CD4-positive, CD25-positive, alpha-beta regulatory T cell (primary cell): Measurements from ENCODE around the gene ATP5ME. TPM values are rescaled to one million over a fixed set of nuclear protein-coding genes. Genes with fewer than 3 reads are reported as not detected.

ENCODE experiments used
- ATAC-seq, 2 donors: fragments of 150-1000 bp; cut with Tn5 transposase; one replicate each; pipeline ENCODE4 v1.10.0; 2021; ENCODE audit warnings: low read depth in 2 of 2, moderate number of reproducible peaks in 2 of 2, moderate library complexity in 1 of 2
- DNase-seq, 3 donors: peaks; one replicate each; pipeline versions ENCODE4 v3.0.0 to v3.0.0-alpha.2; 2012 to 2022; ENCODE audit warnings: mixed read lengths in 1 of 3
- H3K27ac ChIP-seq: one replicate; pipeline ENCODE4 v1.7.0; 2013; ENCODE audit warnings: mild to moderate bottlenecking, low read length; ENCODE audit not compliant: insufficient read depth, poor library complexity, severe bottlenecking
- H3K27me3 ChIP-seq: one replicate; pipeline ENCODE4 v1.7.0; 2013; ENCODE audit warnings: low read length; ENCODE audit not compliant: control insufficient read depth, insufficient read depth
- H3K36me3 ChIP-seq: one replicate; pipeline ENCODE4 v1.7.0; 2013; ENCODE audit warnings: mild to moderate bottlenecking, low read length, moderate library complexity; ENCODE audit not compliant: control insufficient read depth, insufficient read depth
- H3K4me1 ChIP-seq: 2 replicates; pipeline ENCODE4 v1.7.0; 2013; ENCODE audit warnings: mild to moderate bottlenecking, low read length; ENCODE audit not compliant: insufficient read depth, control insufficient read depth, poor library complexity, severe bottlenecking
- H3K4me3 ChIP-seq: one replicate; pipeline ENCODE4 v1.7.0; 2013; ENCODE audit warnings: low read depth, mild to moderate bottlenecking, low read length, moderate library complexity
- H3K9me3 ChIP-seq, 2 experiments: 1 replicate in 1 of 2; 2 replicates in 1 of 2; pipeline ENCODE4 v1.7.0; 2013; ENCODE audit warnings: low read length in 2 of 2, mild to moderate bottlenecking in 1 of 2, moderate library complexity in 1 of 2; ENCODE audit not compliant: control insufficient read depth in 2 of 2
- H3K27ac Mint-ChIP-seq, 3 donors: one replicate each; pipeline ENCODE4 v1.8.0; 2020 to 2022; ENCODE audit warnings: mild to moderate bottlenecking in 3 of 3, mixed read lengths in 3 of 3, moderate library complexity in 2 of 3
- H3K27me3 Mint-ChIP-seq: one replicate; pipeline ENCODE4 v1.8.0; 2022; ENCODE audit warnings: mild to moderate bottlenecking, mixed read lengths
- H3K36me3 Mint-ChIP-seq: one replicate; pipeline ENCODE4 v1.8.0; 2020; ENCODE audit warnings: mixed read lengths
- H3K4me1 Mint-ChIP-seq, 4 donors: one replicate each; pipeline ENCODE4 v1.8.0; 2020 to 2022; ENCODE audit warnings: mixed read lengths in 4 of 4, mild to moderate bottlenecking in 1 of 4
- H3K4me3 Mint-ChIP-seq, 4 donors: one replicate each; pipeline ENCODE4 v1.8.0; 2020 to 2022; ENCODE audit warnings: mild to moderate bottlenecking in 4 of 4, mixed read lengths in 4 of 4, moderate library complexity in 3 of 4
- H3K9me3 Mint-ChIP-seq, 7 donors: one replicate each; pipeline ENCODE4 v1.8.0; 2020 to 2022; ENCODE audit warnings: mixed read lengths in 7 of 7, mild to moderate bottlenecking in 3 of 7, moderate library complexity in 2 of 7
- polyA plus RNA-seq, 4 donors: library from polyadenylated mRNA; unstranded; fragments of 300-500 nt; fragmentation: Illumina TruSeq; gene quantifications; one replicate each; pipeline ENCODE4 v1.2.3, GENCODE V29; 2021
- total RNA-seq: library from RNA; stranded (reverse); gene quantifications from one replicate; pipeline ENCODE4 v1.2.3, GENCODE V29; 2022

ATP5ME gene
- total and polyA plus RNA-seq, 5 donors from 2014 or later = 123 to 442 (median 402) TPM

GRCh38 chr4:689723-690122 lies 15.6 kb upstream of the ATP5ME start:
- Histone ChIP-seq H3K4me3 (no peak overlapping the region), H3K4me1 (peaks cover 8% of the 10 kb centered on the region), H3K36me3 (no peaks in the 10 kb centered on the region), H3K27me3 (no peaks in the 10 kb centered on the region), H3K27ac (no peak overlapping the region), H3K9me3 (no peaks in the 10 kb centered on the region)
- no peaks in the 10 kb centered on the region for H3K36me3 Mint-ChIP-seq
- H3K27ac Mint-ChIP-seq = no peak overlapping the region
- ATAC-seq (no peak), DNase-seq (no peak)
- H3K4me1 Mint-ChIP-seq = peaks cover 0 to 7% (median 2%) of the 10 kb centered on the region in 4 donors
- H3K4me3 Mint-ChIP-seq = peak overlapping the region in 1 of 4 donors; percentile 73
- H3K9me3 Mint-ChIP-seq = no peaks in the 10 kb centered on the region
- no peaks in the 10 kb centered on the region for H3K27me3 Mint-ChIP-seq

DNA sequence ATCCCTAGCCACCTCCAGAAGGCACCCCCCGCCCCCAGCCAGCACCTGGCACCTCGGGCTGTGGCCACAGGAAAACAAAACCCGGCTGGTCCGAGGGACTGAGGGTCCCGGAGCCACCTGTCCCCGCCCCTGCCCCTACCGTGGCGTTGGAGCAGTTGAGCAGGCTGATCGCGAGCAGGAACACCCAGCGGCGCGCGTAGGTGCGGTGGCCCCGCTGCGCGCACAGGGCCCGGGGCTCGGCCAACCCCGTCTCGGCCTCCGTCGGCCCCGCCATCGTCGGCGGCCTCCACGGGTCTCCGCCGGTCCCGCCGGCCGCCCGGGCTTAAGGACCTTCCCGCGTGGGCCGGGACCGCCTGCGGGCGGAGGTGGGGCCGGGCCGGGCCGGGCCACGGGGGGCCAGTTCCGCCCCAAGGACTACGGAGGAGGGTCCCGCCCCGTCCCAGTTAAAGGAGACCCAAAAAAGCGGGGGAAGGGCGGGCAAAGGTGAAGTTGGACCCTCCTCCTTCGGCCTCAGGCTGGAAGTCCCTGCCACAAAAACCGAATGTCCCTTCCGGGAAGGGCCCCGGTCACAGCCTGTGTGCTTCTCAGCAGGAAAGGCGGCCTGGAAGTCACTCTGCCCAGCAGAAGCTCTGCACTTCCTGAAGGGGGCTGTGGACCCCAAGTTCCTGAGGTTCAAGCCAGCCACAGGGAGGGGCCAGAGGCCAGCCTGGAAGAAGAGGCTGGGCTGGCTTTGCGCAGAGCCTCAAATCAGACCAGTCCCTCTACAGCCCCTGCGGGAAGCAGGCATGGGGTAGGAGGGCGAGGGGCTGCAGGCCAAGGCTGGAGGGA lies 15.0 kb upstream of the ATP5ME start, which contains the start of gene SLC49A3:
SLC49A3 (minus strand) TSS at position 298 of the 828 bp plus-strand sequence; CDS start at position 274, 24 bp downstream.
- ATAC-seq = peak in 1 of 2 donors; percentile 41

DNA sequence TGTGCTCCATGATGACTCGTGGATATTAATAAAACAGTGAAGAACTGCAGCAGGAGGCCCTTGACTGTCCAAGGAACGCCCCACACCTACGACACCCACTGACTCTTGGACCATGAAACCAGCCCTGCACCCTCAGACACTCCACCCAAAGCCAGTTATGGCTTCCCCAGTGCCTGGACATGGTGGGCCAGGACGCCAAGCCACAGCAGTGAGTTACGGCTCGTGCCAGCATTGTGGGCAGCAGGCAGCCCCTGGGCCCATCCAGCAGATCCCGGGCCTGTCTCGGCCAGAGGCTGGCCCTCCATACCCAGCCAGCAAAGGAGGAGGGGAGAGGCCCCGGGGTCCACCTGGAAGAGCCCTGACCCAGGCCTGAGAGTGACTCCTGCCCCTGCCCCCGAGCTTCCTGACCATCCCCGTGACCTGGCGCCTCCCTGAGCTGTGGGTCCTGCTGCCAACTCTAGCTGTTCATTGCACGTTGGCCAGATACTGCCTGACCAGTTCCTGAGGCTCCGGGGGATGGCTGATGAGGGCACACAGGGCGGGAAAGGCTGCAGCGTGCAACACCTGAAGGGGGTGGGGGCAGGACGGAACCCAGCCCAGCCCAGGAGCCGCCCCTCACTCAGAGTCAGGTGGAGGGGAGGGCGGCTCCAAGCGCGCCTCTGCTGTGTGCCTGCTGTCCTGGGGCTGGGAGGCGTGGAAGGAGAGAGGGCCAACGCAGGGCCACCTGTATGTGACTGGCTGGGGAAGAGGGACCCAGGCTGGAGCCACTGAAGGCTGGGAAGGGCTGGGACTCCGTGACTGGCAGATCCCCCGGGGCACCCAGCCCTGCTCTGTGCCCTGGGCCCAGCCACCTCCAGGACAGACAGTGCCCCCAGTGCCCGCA lies 14.1 kb upstream of the ATP5ME start:
- H3K27ac Mint-ChIP-seq = no peak overlapping the region
- H3K9me3 Mint-ChIP-seq = no peaks in the 10 kb centered on the region
- no peaks in the 10 kb centered on the region for H3K27me3 Mint-ChIP-seq
- Histone ChIP-seq H3K27ac (no peak overlapping the region), H3K9me3 (no peaks in the 10 kb centered on the region), H3K36me3 (no peaks in the 10 kb centered on the region), H3K27me3 (no peaks in the 10 kb centered on the region), H3K4me3 (no peak overlapping the region), H3K4me1 (peaks cover 8% of the 10 kb centered on the region)
- peak overlapping the region in 1 of 4 donors; percentile 57 for H3K4me3 Mint-ChIP-seq
- H3K36me3 Mint-ChIP-seq = no peaks in the 10 kb centered on the region
- H3K4me1 Mint-ChIP-seq = peaks cover 0 to 7% (median 2%) of the 10 kb centered on the region in 4 donors
- DNase-seq (no peak), ATAC-seq (no peak)

More for the DNA sequence above, 15.0 kb upstream of the ATP5ME start, which contains the start of gene SLC49A3:
- peaks cover 0 to 7% (median 2%) of the 10 kb centered on the region in 4 donors for H3K4me1 Mint-ChIP-seq
- Histone ChIP-seq H3K9me3 (no peaks in the 10 kb centered on the region), H3K4me1 (peaks cover 8% of the 10 kb centered on the region), H3K27ac (no peak within 1 kb of the TSS), H3K36me3 (no peaks in the 10 kb centered on the region), H3K27me3 (no peaks in the 10 kb centered on the region), H3K4me3 (no peak within 1 kb of the TSS)
- no peaks in the 10 kb centered on the region for H3K27me3 Mint-ChIP-seq
- H3K36me3 Mint-ChIP-seq = no peaks in the 10 kb centered on the region
- no peak for DNase-seq
- peak within 1 kb of the TSS in 2 of 4 donors; percentile 57 to 73 for H3K4me3 Mint-ChIP-seq
- no peaks in the 10 kb centered on the region for H3K9me3 Mint-ChIP-seq
- no peak within 1 kb of the TSS for H3K27ac Mint-ChIP-seq

DNA sequence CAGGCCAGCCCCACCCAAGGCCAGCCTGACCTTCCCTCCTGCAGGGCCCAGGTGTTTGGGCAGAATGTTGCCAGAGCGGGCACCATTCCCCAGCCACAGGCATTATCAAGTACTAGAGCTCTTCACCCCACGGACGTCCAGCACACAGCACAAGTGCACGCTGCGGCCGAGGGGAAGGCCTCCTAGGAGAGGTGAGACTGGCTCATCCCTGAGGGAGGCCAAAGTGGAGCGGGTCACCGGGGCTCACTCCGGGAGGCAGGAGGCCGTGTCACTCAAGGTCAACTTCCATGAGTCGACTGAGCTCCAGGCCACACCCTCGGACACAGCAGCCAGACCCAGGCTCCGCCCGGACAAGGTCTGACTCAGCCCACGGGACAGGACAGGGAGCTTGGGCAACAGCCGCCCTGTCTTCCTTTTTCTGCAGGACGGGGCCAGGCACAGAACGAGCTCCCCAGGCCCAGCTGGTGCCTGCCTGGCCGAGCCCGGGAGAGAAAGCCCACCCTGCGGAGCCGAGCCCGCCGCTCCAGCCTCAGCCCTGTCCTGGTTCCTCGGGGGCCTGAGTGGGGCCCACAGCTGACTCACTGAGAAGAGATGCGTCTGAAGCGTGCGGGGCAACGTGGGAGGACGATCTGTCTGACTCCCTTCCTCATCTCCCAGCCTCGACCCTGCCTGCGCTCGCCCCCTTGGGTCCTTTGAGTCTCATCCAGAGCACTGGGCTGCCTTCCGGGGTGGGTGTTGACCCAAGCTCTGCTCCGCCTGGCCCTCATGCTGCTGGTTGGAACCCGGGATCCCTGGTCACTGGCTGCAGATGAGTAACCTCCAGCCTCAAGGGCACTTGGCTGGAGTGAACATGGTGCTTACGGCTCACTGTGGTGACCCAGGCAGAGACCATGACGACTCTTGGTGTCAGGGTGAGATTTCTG lies 13.2 kb upstream of the ATP5ME start:
- H3K4me1 Mint-ChIP-seq = peaks cover 0 to 9% (median 2%) of the 10 kb centered on the region in 4 donors
- H3K27me3 ChIP-seq = no peaks in the 10 kb centered on the region
- DNase-seq (peak in 1 of 3 donors; percentile 2), ATAC-seq (no peak)
- no peak overlapping the region for H3K4me3 Mint-ChIP-seq
- H3K36me3 ChIP-seq = no peaks in the 10 kb centered on the region
- no peaks in the 10 kb centered on the region for H3K27me3 Mint-ChIP-seq
- H3K9me3 Mint-ChIP-seq = no peaks in the 10 kb centered on the region
- no peak overlapping the region for H3K4me3 ChIP-seq
- H3K4me1 ChIP-seq = peaks cover 8% of the 10 kb centered on the region
- no peak overlapping the region for H3K27ac Mint-ChIP-seq
- no peaks in the 10 kb centered on the region for H3K36me3 Mint-ChIP-seq
- no peak overlapping the region for H3K27ac ChIP-seq
- H3K9me3 ChIP-seq = no peaks in the 10 kb centered on the region

DNA sequence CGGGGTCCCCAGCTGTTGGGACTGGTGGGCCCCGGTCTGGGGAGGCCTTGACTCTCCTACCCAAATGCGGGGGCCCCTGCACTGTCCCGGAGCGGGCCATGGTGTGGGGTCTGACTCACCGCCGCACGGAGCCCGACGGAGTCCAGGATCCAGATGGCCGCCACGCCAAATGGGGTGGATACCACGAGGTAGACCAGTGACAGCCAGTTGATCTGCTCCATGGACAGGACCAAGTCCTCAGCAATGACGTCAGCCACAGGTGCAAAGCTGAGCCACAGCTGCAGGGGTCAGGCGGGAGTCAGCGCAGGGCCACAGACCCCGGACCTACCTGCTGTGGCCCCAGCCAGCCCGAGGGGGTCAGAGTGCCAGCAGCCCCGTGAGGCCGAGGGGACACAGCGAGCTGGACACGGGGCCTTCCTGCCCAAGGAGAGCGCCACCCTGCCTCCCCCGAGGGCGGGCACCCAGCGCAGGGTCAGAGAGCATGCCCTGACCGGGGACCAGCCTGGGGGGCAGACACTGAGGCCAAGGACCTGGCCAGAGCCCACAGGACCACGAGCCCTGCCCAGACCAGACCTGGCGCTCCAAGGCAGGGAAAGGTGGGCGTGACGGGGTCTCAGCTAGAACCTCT lies 12.5 kb upstream of the ATP5ME start:
- ATAC-seq (no peak), DNase-seq (no peak)
- H3K4me1 ChIP-seq = peaks cover 8% of the 10 kb centered on the region
- H3K27me3 ChIP-seq = no peaks in the 10 kb centered on the region
- no peak overlapping the region for H3K27ac ChIP-seq
- H3K9me3 ChIP-seq = no peaks in the 10 kb centered on the region
- no peaks in the 10 kb centered on the region for H3K36me3 ChIP-seq
- H3K27me3 Mint-ChIP-seq = no peaks in the 10 kb centered on the region
- no peak overlapping the region for H3K4me3 ChIP-seq
- H3K9me3 Mint-ChIP-seq = no peaks in the 10 kb centered on the region
- no peak overlapping the region for H3K27ac Mint-ChIP-seq
- no peaks in the 10 kb centered on the region for H3K36me3 Mint-ChIP-seq
- H3K4me1 Mint-ChIP-seq = peaks cover 0 to 9% (median 2%) of the 10 kb centered on the region in 4 donors
- no peak overlapping the region for H3K4me3 Mint-ChIP-seq

GRCh38 chr4:685679-686412 lies 11.8 kb upstream of the ATP5ME start:
- H3K4me1 ChIP-seq = peaks cover 12% of the 10 kb centered on the region
- H3K36me3 Mint-ChIP-seq = no peaks in the 10 kb centered on the region
- H3K27ac ChIP-seq = no peak overlapping the region
- ATAC-seq (no peak), DNase-seq (no peak)
- H3K4me3 Mint-ChIP-seq = no peak overlapping the region
- no peaks in the 10 kb centered on the region for H3K27me3 Mint-ChIP-seq
- H3K9me3 ChIP-seq = no peaks in the 10 kb centered on the region
- peak overlapping the region in 1 of 3 donors; percentile 47 for H3K27ac Mint-ChIP-seq
- peaks cover 0 to 10% (median 2%) of the 10 kb centered on the region in 4 donors for H3K4me1 Mint-ChIP-seq
- no peaks in the 10 kb centered on the region for H3K27me3 ChIP-seq
- H3K9me3 Mint-ChIP-seq = no peaks in the 10 kb centered on the region
- H3K4me3 ChIP-seq = no peak overlapping the region
- no peaks in the 10 kb centered on the region for H3K36me3 ChIP-seq
